Endothelial cell of umbilical vein (primary cell): Measurements from ENCODE around the gene TRAPPC10. TPM values are rescaled to one million over a fixed set of nuclear protein-coding genes. Genes with fewer than 3 reads are reported as not detected.

Experiments
- BruUV-seq: library from RNA; stranded (reverse); fragments of 400-500 nt; replicated peaks from 2 replicates; lab custom pipeline; 2021; lab: Mats Ljungman, UMichigan
- CTCF ChIA-PET: fragments of 300-600, 350-600 bp; sonication (Branson Sonifier 250); formaldehyde crosslinking; loops from one replicate; lab custom pipeline; 2021; ENCODE audit warnings: antibody characterized with exemption, inconsistent platforms; lab: Charles Lee
- POLR2A ChIA-PET: fragments of 300-600, 350-600 bp; sonication (Branson Sonifier 250); formaldehyde crosslinking; loops from one replicate; lab custom pipeline; 2021; ENCODE audit warnings: antibody characterized with exemption, inconsistent platforms; lab: Charles Lee
- DNase-seq: peaks from one replicate; pipeline ENCODE4 v3.0.0-alpha.2; 2011; ENCODE audit warnings: low read depth, low spot score
- FAIRE-seq: peaks from 2 replicates; lab custom pipeline; 2011; peaks lifted over from hg19 to GRCh38; lab: Jason Lieb, UNC
- H2AFZ ChIP-seq: 2 replicates; pipeline ENCODE4 v1.6.0; 2012; ENCODE audit warnings: low read depth, low read length, control low read depth, inconsistent platforms
- H3K27ac ChIP-seq: 2 replicates; pipeline ENCODE4 v1.5.1; 2011; ENCODE audit warnings: low read depth, mild to moderate bottlenecking, control low read depth, low read length, moderate library complexity; ENCODE audit not compliant: insufficient read depth
- H3K27me3 ChIP-seq, 2 experiments: 2 replicates each; pipeline versions ENCODE4 v1.6.0 to v1.6.1; 2011; ENCODE audit warnings: low read length in 2 of 2, mixed read lengths in 1 of 2; ENCODE audit not compliant: control insufficient read depth in 2 of 2, insufficient read depth in 2 of 2
- H3K36me3 ChIP-seq, 2 experiments: 2 replicates in 1 of 2; 3 replicates in 1 of 2; pipeline ENCODE4 v1.5.1; 2011; ENCODE audit warnings: low read length in 2 of 2, mild to moderate bottlenecking in 1 of 2, moderate library complexity in 1 of 2; ENCODE audit not compliant: control insufficient read depth in 2 of 2, insufficient read depth in 2 of 2; ENCODE audit errors: extremely low read depth in 1 of 2
- H3K4me1 ChIP-seq: 3 replicates; pipeline ENCODE4 v1.5.1; 2011; ENCODE audit warnings: mild to moderate bottlenecking, low read length; ENCODE audit not compliant: control insufficient read depth, insufficient read depth; ENCODE audit errors: extremely low read depth
- H3K4me2 ChIP-seq: 2 replicates; pipeline ENCODE4 v1.6.1; 2011; ENCODE audit warnings: low read length, control low read depth, mixed read lengths; ENCODE audit not compliant: insufficient read depth
- H3K4me3 ChIP-seq, 3 experiments: fragments of 200-600 bp in 1 of 3; sonication (generic), shearing (Covaris generic) in 1 of 3; replicated peaks in 1 of 3; 2 replicates each; pipeline ENCODE4 v1.5.1; 2011 to 2016; ENCODE audit warnings: control low read depth in 3 of 3, low read length in 3 of 3, mild to moderate bottlenecking in 2 of 3, inconsistent platforms in 1 of 3, low read depth in 1 of 3, moderate library complexity in 1 of 3; ENCODE audit not compliant: insufficient read depth in 1 of 3
- H3K79me2 ChIP-seq: 2 replicates; pipeline ENCODE4 v1.6.0; 2012; ENCODE audit warnings: low read length, inconsistent platforms; ENCODE audit not compliant: control insufficient read depth, insufficient read depth
- H3K9ac ChIP-seq: replicated peaks from 2 replicates; pipeline ENCODE3; 2011; ENCODE audit warnings: low read length, control low read depth; ENCODE audit not compliant: insufficient read depth; ENCODE audit errors: extremely low read depth
- H3K9me1 ChIP-seq: replicated peaks from 3 replicates; pipeline ENCODE4 v1.6.0; 2011; ENCODE audit warnings: mild to moderate bottlenecking, low read length; ENCODE audit not compliant: control insufficient read depth, insufficient read depth; ENCODE audit errors: extremely low read depth
- H3K9me3 ChIP-seq: replicated peaks from 2 replicates; pipeline ENCODE4 v1.5.1; 2012; ENCODE audit warnings: low read length, inconsistent platforms; ENCODE audit not compliant: control insufficient read depth, insufficient read depth
- H4K20me1 ChIP-seq: replicated peaks from 2 replicates; pipeline ENCODE3; 2011; ENCODE audit warnings: mild to moderate bottlenecking, low read length; ENCODE audit not compliant: control insufficient read depth, insufficient read depth; ENCODE audit errors: extremely low read depth
- EZH2 ChIP-seq: IDR thresholded peaks from 2 replicates; pipeline ENCODE4 v1.6.1; 2012; ENCODE audit warnings: borderline replicate concordance, low read depth, mild to moderate bottlenecking, moderate library complexity, low read length, inconsistent platforms; ENCODE audit not compliant: severe bottlenecking
- FOS ChIP-seq: IDR thresholded peaks from 2 replicates; pipeline ENCODE4 v1.6.1; 2011; ENCODE audit warnings: mild to moderate bottlenecking, low read length, moderate library complexity, borderline replicate concordance; ENCODE audit not compliant: insufficient read depth
- GATA2 ChIP-seq: IDR thresholded peaks from 2 replicates; pipeline ENCODE4 v1.7.0; 2011; ENCODE audit warnings: low read depth, mild to moderate bottlenecking, moderate library complexity, mixed read lengths, low read length; ENCODE audit not compliant: insufficient read length, insufficient read depth
- JUN ChIP-seq: IDR thresholded peaks from 2 replicates; pipeline ENCODE4 v1.6.1; 2011; ENCODE audit warnings: borderline replicate concordance, low read depth; ENCODE audit not compliant: insufficient read length, insufficient read depth
- MYC ChIP-seq: IDR thresholded peaks from one replicate; pipeline ENCODE4 v1.6.1; 2011; ENCODE audit warnings: mild to moderate bottlenecking, low read depth, low read length
- POLR2A ChIP-seq: IDR thresholded peaks from 2 replicates; pipeline ENCODE4 v1.6.1; 2012; ENCODE audit warnings: low read depth, mild to moderate bottlenecking, control low read depth, low read length
- POLR2AphosphoS5 ChIP-seq: IDR thresholded peaks from 2 replicates; pipeline ENCODE4 v1.6.1; 2012; ENCODE audit warnings: low read depth, mild to moderate bottlenecking, control low read depth, low read length, moderate library complexity; ENCODE audit not compliant: insufficient read depth
- dilution Hi-C: fragments of 300-500 bp; cut with MboI; formaldehyde crosslinking; loops from one replicate; pipeline ENCODE4 v1.15.0; 2019; ENCODE audit warnings: low sequenced_read_pairs; ENCODE audit not compliant: extremely low pct_ligation_motif_present
- intact Hi-C: fragments of 100-400 bp; cut with micrococcal nuclease; formaldehyde crosslinking; loops from one replicate; pipeline ENCODE4 v1.10.0; 2022
- polyA plus RNA-seq, 4 experiments: library from polyadenylated mRNA; depleted of rRNA in 3 of 4; stranded (reverse) in 3 of 4; unstranded in 1 of 4; fragments of >200 nt; gene quantifications; 2 replicates each; pipeline versions ENCODE4 v1.2.1 to v1.2.3, GENCODE V29; 2011 to 2012; ENCODE audit warnings: missing spikeins in 1 of 4
- total RNA-seq: library from RNA; stranded (reverse); gene quantifications from 2 replicates; pipeline ENCODE4 v1.2.3, GENCODE V29; 2021
- TF ChIP-seq, protein P1 (sequence below), 2 donors: IDR thresholded peaks; 1 replicate in 1 of 2; 2 replicates in 1 of 2; pipeline ENCODE4 v1.5.1; 2011; ENCODE audit warnings: low read length in 2 of 2, mild to moderate bottlenecking in 2 of 2, moderate library complexity in 2 of 2, control low read depth in 1 of 2, inconsistent platforms in 1 of 2, low read depth in 1 of 2; ENCODE audit not compliant: insufficient read depth in 1 of 2; ENCODE audit errors: extremely low read depth in 1 of 2
- TF ChIP-seq, protein P2 (sequence below): IDR thresholded peaks from 2 replicates; pipeline ENCODE4 v1.6.1; 2011; ENCODE audit not compliant: insufficient read depth, insufficient read length

The TRAPPC10 gene
- total and polyA plus RNA-seq, 2 donors (not counting 3 experiments of a cell fraction or from before 2014, with no cell fraction given) = 21.5 to 33.6 TPM

DNA sequence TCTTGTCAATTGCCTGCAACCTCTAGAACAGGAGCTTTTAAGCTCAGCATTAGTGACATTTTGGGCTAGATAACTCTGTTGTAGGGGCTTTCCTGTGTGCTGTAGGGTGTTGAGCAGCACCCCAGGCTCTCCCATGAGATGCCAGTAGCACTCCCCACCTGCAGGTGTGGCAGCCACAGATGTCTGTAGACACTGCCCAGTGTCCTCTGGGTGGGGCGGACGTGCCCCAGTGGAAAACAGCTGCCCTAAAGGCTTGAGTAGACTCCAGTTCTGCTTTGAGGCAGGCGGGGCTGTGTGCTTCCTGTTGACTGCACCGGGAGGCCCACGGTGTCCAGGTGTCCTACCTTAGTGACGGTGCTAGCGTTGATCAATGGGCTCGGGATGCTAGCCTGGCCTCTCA is 78.2 kb downstream of the TRAPPC10 start:
- no peak overlapping the region for H3K4me2 ChIP-seq
- FAIRE-seq = no peak
- ChIA-PET CTCF (no interaction called here), POLR2A (no interaction called here)
- H3K27me3 ChIP-seq = no peaks in the 10 kb centered on the region
- H3K27ac ChIP-seq = no peak overlapping the region
- no peak for DNase-seq
- no peaks in the 10 kb centered on the region for H3K79me2 ChIP-seq
- no TSS peak for BruUV-seq
- no peaks in the 10 kb centered on the region for H3K9me1 ChIP-seq
- H3K4me3 ChIP-seq = no peak overlapping the region
- H3K36me3 ChIP-seq = peaks cover 14 to 31% of the 10 kb centered on the region in 2 experiments
- H3K9me3 ChIP-seq = no peaks in the 10 kb centered on the region
- no peak for TF ChIP-seq EZH2
- TF ChIP-seq, protein P1, sequence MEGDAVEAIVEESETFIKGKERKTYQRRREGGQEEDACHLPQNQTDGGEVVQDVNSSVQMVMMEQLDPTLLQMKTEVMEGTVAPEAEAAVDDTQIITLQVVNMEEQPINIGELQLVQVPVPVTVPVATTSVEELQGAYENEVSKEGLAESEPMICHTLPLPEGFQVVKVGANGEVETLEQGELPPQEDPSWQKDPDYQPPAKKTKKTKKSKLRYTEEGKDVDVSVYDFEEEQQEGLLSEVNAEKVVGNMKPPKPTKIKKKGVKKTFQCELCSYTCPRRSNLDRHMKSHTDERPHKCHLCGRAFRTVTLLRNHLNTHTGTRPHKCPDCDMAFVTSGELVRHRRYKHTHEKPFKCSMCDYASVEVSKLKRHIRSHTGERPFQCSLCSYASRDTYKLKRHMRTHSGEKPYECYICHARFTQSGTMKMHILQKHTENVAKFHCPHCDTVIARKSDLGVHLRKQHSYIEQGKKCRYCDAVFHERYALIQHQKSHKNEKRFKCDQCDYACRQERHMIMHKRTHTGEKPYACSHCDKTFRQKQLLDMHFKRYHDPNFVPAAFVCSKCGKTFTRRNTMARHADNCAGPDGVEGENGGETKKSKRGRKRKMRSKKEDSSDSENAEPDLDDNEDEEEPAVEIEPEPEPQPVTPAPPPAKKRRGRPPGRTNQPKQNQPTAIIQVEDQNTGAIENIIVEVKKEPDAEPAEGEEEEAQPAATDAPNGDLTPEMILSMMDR (IDR thresholded peaks at IDR 0.05; ENCODE audit: extremely low read depth in 1 of 2, insufficient read depth in 1 of 2, low read depth in 1 of 2, low read length in 2 of 2) = no peak
- H3K9ac ChIP-seq = no peak overlapping the region
- no peak overlapping the region for H2AFZ ChIP-seq
- no peaks in the 10 kb centered on the region for H4K20me1 ChIP-seq
- dilution Hi-C loops = no loop called here
- intact Hi-C loops = no loop called here
- H3K4me1 ChIP-seq = peaks cover 11% of the 10 kb centered on the region

DNA sequence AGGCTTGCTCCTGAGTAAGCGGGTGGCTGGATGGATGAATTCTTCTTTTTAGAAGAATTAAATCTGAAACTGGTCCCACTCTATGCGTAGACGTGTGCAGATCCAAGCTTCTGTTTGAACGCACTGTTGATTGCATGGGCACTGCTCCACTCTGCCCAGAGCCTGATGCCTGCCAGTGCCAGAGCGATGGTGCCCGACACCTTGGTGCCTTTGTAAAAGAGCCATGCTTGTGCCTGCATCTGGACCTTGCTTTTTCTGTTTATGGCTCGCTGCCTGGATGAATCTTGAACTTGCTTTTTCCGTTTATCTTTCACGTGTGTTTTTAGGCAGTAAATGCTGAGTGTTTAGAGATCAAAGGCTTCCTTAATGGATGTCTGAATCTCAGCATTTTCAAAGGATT is 80.1 kb downstream of the TRAPPC10 start:
- ChIA-PET CTCF (no interaction called here), POLR2A (no interaction called here)
- intact Hi-C loops (no loop called here), dilution Hi-C loops (no loop called here)
- H3K9me3 ChIP-seq = no peaks in the 10 kb centered on the region
- no TSS peak for BruUV-seq
- H3K4me3 ChIP-seq = no peak overlapping the region
- H3K4me2 ChIP-seq = no peak overlapping the region
- no peaks in the 10 kb centered on the region for H4K20me1 ChIP-seq
- no peak overlapping the region for H3K9ac ChIP-seq
- H3K36me3 ChIP-seq = peaks cover 14 to 31% of the 10 kb centered on the region in 2 experiments
- H2AFZ ChIP-seq = no peak overlapping the region
- no peaks in the 10 kb centered on the region for H3K4me1 ChIP-seq
- no peak overlapping the region for H3K27ac ChIP-seq
- no peaks in the 10 kb centered on the region for H3K79me2 ChIP-seq
- no peaks in the 10 kb centered on the region for H3K9me1 ChIP-seq
- FAIRE-seq (no peak), DNase-seq (no peak)
- TF ChIP-seq, protein P1 (IDR thresholded peaks at IDR 0.05; ENCODE audit: extremely low read depth in 1 of 2, insufficient read depth in 1 of 2, low read depth in 1 of 2, low read length in 2 of 2) = no peak
- no peak for TF ChIP-seq GATA2
- no peak for TF ChIP-seq MYC
- TF ChIP-seq, protein P2, sequence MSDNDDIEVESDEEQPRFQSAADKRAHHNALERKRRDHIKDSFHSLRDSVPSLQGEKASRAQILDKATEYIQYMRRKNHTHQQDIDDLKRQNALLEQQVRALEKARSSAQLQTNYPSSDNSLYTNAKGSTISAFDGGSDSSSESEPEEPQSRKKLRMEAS = no peak
- no peak for TF ChIP-seq POLR2AphosphoS5
- TF ChIP-seq EZH2 = no peak
- TF ChIP-seq JUN = no peak
- no peak for TF ChIP-seq POLR2A
- no peak for TF ChIP-seq FOS
- no peaks in the 10 kb centered on the region for H3K27me3 ChIP-seq
